ENCODE data around the gene DPYSL5.

Gene DPYSL5

GRCh38 chr2:26843041-26843440 is 4.9 kb upstream of the DPYSL5 start:
- no peaks in the 10 kb centered on the region for H3K36me3 ChIP-seq (ENCODE audit: insufficient read depth, low read length)
- H3K4me1 ChIP-seq (ENCODE audit: insufficient read depth, low read length) = peaks cover 3% of the 10 kb centered on the region; the same call in 1 of the 2 replicates
- no peak overlapping the region for H3K4me3 ChIP-seq (ENCODE audit: low read depth in 1 of 2, low read length in 2 of 2)
- ATAC-seq (ENCODE audit: insufficient read depth, low read depth) (no peak), DNase-seq (no peak)
- no peak overlapping the region for H3K4me2 ChIP-seq (ENCODE audit: insufficient read depth, low read length)
- no peaks in the 10 kb centered on the region for H4K20me1 ChIP-seq (ENCODE audit: insufficient read depth, low read length)
- H3K79me2 ChIP-seq (ENCODE audit: insufficient read depth, low read length) = no peaks in the 10 kb centered on the region
- H3K9me3 ChIP-seq (ENCODE audit: insufficient read depth, low read length, severe bottlenecking) = no peaks in the 10 kb centered on the region
- H3K9ac ChIP-seq (ENCODE audit: low read depth, low read length) = no peak overlapping the region
- peaks cover 3% of the 10 kb centered on the region for H3K27me3 ChIP-seq (ENCODE audit: insufficient read depth, low read length, poor library complexity)
- no peak overlapping the region for H3K27ac ChIP-seq (ENCODE audit: low read length)
- no peak overlapping the region for H2AFZ ChIP-seq (ENCODE audit: low read depth, low read length)
- TF ChIP-seq EZH2 (IDR thresholded peaks at IDR 0.05; ENCODE audit: borderline replicate concordance, low read depth, low read length, severe bottlenecking) (no peak), CTCF (IDR thresholded peaks at IDR 0.05; ENCODE audit: borderline replicate concordance, extremely low read depth, low read length, poor library complexity, severe bottlenecking) (no peak)

GRCh38 chr2:26845021-26845420 is 2.9 kb upstream of the DPYSL5 start:
- DNase-seq (no peak), ATAC-seq (ENCODE audit: insufficient read depth, low read depth) (no peak)
- Histone ChIP-seq H3K27me3 (ENCODE audit: insufficient read depth, low read length, poor library complexity) (peaks cover 3% of the 10 kb centered on the region), H3K9ac (ENCODE audit: low read depth, low read length) (no peak overlapping the region), H3K9me3 (ENCODE audit: insufficient read depth, low read length, severe bottlenecking) (no peaks in the 10 kb centered on the region), H3K4me3 (ENCODE audit: low read depth in 1 of 2, low read length in 2 of 2) (no peak overlapping the region), H3K4me1 (ENCODE audit: insufficient read depth, low read length) (peaks cover 3% of the 10 kb centered on the region; the same call in 1 of the 2 replicates), H2AFZ (ENCODE audit: low read depth, low read length) (no peak overlapping the region), H4K20me1 (ENCODE audit: insufficient read depth, low read length) (no peaks in the 10 kb centered on the region), H3K4me2 (ENCODE audit: insufficient read depth, low read length) (no peak overlapping the region), H3K79me2 (ENCODE audit: insufficient read depth, low read length) (no peaks in the 10 kb centered on the region), H3K27ac (ENCODE audit: low read length) (no peak overlapping the region), H3K36me3 (ENCODE audit: insufficient read depth, low read length) (no peaks in the 10 kb centered on the region)
- TF ChIP-seq EZH2 (IDR thresholded peaks at IDR 0.05; ENCODE audit: borderline replicate concordance, low read depth, low read length, severe bottlenecking) (no peak), CTCF (IDR thresholded peaks at IDR 0.05; ENCODE audit: borderline replicate concordance, extremely low read depth, low read length, poor library complexity, severe bottlenecking) (no peak)

- no peaks in the 10 kb centered on the region for H3K9me3 ChIP-seq (ENCODE audit: insufficient read depth, low read length, severe bottlenecking)
- no peaks in the 10 kb centered on the region for H3K79me2 ChIP-seq (ENCODE audit: insufficient read depth, low read length)
- H2AFZ ChIP-seq (ENCODE audit: low read depth, low read length) = no peak overlapping the region
- TF ChIP-seq CTCF (IDR thresholded peaks at IDR 0.05; ENCODE audit: borderline replicate concordance, extremely low read depth, low read length, poor library complexity, severe bottlenecking) (peak; percentile 79), EZH2 (IDR thresholded peaks at IDR 0.05; ENCODE audit: borderline replicate concordance, low read depth, low read length, severe bottlenecking) (no peak)
- DNase-seq (peak; percentile 45), ATAC-seq (ENCODE audit: insufficient read depth, low read depth) (peak; percentile 84)
- no peak overlapping the region for H3K9ac ChIP-seq (ENCODE audit: low read depth, low read length)
- peaks cover 3% of the 10 kb centered on the region for H3K27me3 ChIP-seq (ENCODE audit: insufficient read depth, low read length, poor library complexity)
- H3K27ac ChIP-seq (ENCODE audit: low read length) = no peak overlapping the region
- no peaks in the 10 kb centered on the region for H4K20me1 ChIP-seq (ENCODE audit: insufficient read depth, low read length)
- no peaks in the 10 kb centered on the region for H3K36me3 ChIP-seq (ENCODE audit: insufficient read depth, low read length)
- H3K4me3 ChIP-seq (ENCODE audit: low read depth in 1 of 2, low read length in 2 of 2) = no peak overlapping the region
- H3K4me2 ChIP-seq (ENCODE audit: insufficient read depth, low read length) = peak overlapping the region; percentile 22; the same call in 1 of the 2 replicates
- peaks cover 3% of the 10 kb centered on the region; the same call in 1 of the 2 replicates for H3K4me1 ChIP-seq (ENCODE audit: insufficient read depth, low read length)
Observed at GRCh38 chr2:26846334-26847306, 1.3 kb upstream of the DPYSL5 start.

Measured in DND-41 (cell line).